ENCODE measurements around the gene BPIFA3. TPM values are rescaled to one million over a fixed set of nuclear protein-coding genes. Genes with fewer than 3 reads are reported as not detected.

Gene BPIFA3
- total and polyA plus RNA-seq, 2 experiments from 2014 or later, result not detected

- TF ChIP-seq REST (IDR thresholded peaks at IDR 0.05; ENCODE audit: unreplicated experiment), result no peak
- no peak for TF ChIP-seq ZNF114 (CRISPR knock-in tag; IDR thresholded peaks at IDR 0.05)
- no peak for TF ChIP-seq EZH2phosphoT487 (IDR thresholded peaks at IDR 0.05; ENCODE audit: unreplicated experiment)
- no peak for TF ChIP-seq STAT1 (IDR thresholded peaks at IDR 0.05; ENCODE audit: unreplicated experiment)
- no peak for TF ChIP-seq CTCF (conservative IDR thresholded peaks at IDR 0.05; ENCODE audit: low read depth in 2 of 2)
- TF ChIP-seq ETS1 (IDR thresholded peaks at IDR 0.05), result no peak
- TF ChIP-seq POLR2AphosphoS5 (IDR thresholded peaks at IDR 0.05; ENCODE audit: low read depth), result no peak
These were observed 32.3 kb downstream of the BPIFA3 start (continued) for GRCh38 chr20:33249456-33249855.

GRCh38 chr20:33250666-33251065 lies 33.5 kb downstream of the BPIFA3 start:
- DNase-seq (ENCODE audit: low spot score) (no peak), ATAC-seq (no peak)
- H3F3A ChIP-seq (replicated peaks; ENCODE audit: low read depth), result no peaks in the 10 kb centered on the region
- no peaks in the 10 kb centered on the region for H3K27me3 ChIP-seq (ENCODE audit: insufficient read depth)
- H3K4me2 ChIP-seq, result no peak overlapping the region
- H3K4me1 ChIP-seq (ENCODE audit: insufficient read depth), result no peaks in the 10 kb centered on the region
- H3K4me3 Mint-ChIP-seq, result no peak overlapping the region
- no peaks in the 10 kb centered on the region for H3K36me3 Mint-ChIP-seq (ENCODE audit: low read depth)
- H3K27ac Mint-ChIP-seq, result no peak overlapping the region
- H3K36me3 ChIP-seq (ENCODE audit: insufficient read depth), result no peaks in the 10 kb centered on the region
- H3K27ac ChIP-seq (ENCODE audit: low read depth), result no peak overlapping the region
- H2AFZ ChIP-seq, result no peak overlapping the region
- no peaks in the 10 kb centered on the region for H3K9me2 ChIP-seq (ENCODE audit: insufficient read depth)
- no peaks in the 10 kb centered on the region for H3K79me2 ChIP-seq (replicated peaks; ENCODE audit: insufficient read depth)
- peaks cover 3% of the 10 kb centered on the region for H3K27me3 Mint-ChIP-seq (ENCODE audit: insufficient read depth, low read depth, poor library complexity)
- H3K9me3 Mint-ChIP-seq, result no peaks in the 10 kb centered on the region
- H3K4me3 ChIP-seq, result no peak overlapping the region
- H3K4me1 Mint-ChIP-seq, result no peaks in the 10 kb centered on the region
- no peaks in the 10 kb centered on the region for H4K20me1 ChIP-seq (replicated peaks; ENCODE audit: insufficient read depth)
- TF ChIP-seq EZH2phosphoT487 (IDR thresholded peaks at IDR 0.05; ENCODE audit: unreplicated experiment) (no peak), NANOG (IDR thresholded peaks at IDR 0.05; ENCODE audit: borderline replicate concordance) (no peak), ZNF462 (CRISPR knock-in tag; IDR thresholded peaks at IDR 0.05) (no peak), POLR2AphosphoS5 (IDR thresholded peaks at IDR 0.05; ENCODE audit: low read depth) (no peak), JUNB (IDR thresholded peaks at IDR 0.05; ENCODE audit: unreplicated experiment) (no peak), ZNF331 (CRISPR knock-in tag; IDR thresholded peaks at IDR 0.05; ENCODE audit: low read depth) (no peak)
